ENCODE results near the gene XYLB.

The XYLB gene

DNA sequence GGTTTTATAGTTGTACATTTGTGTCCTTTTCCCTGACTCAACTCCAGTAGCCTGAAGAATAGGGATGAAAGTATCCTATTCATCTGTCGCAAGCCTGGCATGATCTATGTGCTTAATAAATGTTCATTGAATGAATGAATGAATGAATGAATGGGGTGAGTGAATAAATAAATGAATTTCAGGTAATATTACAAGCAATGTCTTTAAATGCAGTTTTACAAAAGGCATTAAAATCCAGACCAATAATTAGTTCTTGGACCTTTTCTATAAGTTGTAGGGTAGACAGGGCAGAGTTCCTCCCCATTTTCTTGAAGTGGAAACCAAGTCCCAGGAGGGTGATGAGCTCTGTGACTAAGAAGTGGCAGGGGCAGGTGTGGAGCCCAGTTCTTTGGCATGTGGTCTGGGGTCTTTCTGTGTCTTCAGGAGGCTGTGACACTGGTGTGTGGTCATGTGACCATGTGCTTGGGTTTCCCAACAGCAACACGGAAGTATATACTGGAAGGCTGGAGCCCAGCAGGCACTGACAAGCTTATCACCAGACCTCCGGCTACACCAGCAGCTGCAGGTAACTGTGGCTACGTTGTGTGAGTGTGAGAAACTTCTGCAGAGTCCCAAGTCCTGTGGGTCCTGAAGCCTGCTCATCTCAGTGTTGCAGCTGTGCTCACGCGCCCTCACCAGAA is 18.3 kb downstream of the XYLB start:
- DNase-seq (ENCODE audit: low spot score), result no peak

DNA sequence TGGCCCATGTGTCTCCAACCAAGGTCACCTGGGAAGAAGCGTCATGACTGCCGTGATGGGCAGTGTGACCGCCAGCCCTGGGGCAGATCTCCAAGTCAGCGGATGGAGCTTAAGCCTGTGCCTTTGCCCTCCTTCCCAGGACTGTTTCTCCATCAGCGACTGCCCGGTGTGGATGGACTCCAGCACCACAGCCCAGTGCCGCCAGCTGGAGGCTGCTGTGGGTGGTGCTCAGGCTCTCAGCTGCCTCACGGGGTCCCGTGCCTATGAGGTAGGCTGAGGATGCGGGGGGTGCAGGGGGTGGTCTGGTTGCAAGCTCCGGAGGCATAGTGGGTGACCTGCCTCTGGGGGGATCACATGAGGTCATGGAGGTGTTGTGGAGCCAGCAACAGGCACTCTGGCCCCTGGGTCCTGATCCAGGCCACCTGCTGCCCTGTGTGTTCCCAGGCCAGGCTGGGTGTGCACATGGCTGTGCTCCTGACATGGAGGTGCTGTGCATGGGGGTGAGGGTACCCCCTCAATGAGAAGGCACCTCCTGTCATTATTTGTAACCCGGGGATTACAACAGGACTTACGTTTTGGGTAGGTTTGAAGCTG is 19.0 kb downstream of the XYLB start:
- DNase-seq (ENCODE audit: low spot score), result no peak

DNA sequence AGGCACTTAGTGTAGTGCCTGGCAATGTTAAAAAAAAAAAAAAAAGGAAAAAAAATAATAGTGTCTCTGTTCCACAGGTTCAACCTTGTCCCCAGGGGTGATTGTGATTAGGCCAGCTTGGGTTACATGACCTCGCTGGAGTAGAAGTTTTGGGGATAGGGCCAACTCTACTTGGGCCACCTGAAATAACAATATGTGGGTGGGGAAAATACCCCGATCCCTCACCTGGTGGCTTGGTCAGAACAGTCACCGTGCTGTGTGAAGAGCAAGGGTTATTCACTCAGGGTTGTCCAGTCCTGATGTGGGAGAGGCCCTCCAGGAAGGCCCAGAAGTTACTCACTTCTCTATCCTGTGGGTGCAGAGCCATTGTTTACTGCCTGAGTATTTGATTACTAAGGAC is 19.5 kb downstream of the XYLB start:
- DNase-seq (ENCODE audit: low spot score), result no peak

DNA sequence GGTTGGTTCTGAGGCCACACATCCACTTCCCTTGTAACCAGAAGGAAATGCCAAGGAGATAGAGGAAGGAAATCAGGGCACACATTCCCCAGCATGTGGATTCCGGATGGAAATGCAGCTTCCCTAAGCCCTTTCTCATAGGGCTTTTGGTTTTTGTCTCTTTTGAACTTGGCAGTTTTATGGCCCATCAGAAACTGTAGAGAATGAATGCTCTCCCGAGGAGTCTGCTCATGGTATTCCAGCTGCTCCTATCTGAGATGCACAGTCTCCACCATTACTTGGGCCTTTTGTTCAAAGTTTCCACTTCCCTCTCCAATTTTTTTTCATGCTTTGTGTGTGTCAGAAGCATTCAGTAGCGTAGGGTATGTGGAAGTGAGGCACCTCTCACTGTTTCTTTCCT is 21.2 kb downstream of the XYLB start:
- no peak for DNase-seq (ENCODE audit: low spot score)

DNA sequence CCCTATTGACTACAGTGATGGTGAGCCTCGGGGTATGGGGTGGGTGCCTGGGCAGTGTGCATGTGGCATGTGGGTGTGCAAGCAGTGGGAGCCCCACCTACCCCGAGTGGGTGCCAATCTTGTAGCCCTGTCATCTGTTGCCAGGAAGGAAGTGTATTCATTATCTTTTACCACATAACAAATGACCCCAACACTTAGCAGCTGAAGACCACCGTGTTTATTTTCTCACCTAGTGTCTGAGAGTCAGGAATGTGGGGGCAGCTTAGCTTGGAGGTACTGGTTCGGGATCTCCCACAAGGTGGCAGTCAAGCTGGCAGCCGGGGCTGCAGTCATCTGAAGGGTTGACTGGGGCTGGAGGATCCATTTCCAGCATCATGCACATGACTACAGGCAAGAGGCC is 21.7 kb downstream of the XYLB start:
- no peak for DNase-seq (ENCODE audit: low spot score)

DNA sequence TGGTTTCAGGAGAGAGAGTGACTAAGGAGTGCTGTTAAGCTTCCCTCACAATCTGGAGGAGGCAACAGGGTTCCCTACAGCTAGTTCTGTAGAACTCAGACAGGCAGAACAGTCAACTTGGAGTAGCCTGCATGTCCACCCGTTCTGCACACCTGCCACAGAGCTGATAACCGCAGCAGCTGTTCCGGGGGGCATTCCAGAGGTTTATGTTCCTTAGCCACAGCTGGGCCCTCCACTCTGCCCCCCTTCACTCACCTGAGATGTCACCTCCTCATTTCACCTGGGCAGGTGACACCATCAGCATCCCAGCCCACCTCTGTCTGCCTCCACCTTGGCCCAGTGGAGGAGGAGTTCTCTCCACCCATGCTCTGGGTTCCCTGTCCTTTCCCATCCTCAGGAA is 22.6 kb downstream of the XYLB start:
- DNase-seq (ENCODE audit: low spot score), result no peak

DNA sequence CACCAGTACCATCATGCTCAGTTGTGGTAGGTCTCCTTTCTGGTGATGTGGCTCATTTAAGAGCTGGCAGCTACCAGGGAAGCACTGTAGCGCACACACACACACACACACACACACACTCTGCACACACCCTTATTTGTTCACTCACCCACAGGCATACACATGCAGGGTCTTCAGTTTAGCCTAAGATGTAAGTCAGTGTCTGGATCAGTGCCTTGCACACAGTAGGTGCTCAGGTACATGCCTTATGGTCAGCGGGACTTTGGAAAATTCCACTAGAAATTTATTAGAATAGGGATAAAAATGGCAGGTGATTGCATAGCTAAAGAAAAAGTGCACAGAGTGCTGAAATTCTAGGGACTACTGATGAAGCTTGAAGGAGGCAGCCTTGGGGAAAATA is 23.6 kb downstream of the XYLB start:
- no peak for DNase-seq (ENCODE audit: low spot score)

DNA sequence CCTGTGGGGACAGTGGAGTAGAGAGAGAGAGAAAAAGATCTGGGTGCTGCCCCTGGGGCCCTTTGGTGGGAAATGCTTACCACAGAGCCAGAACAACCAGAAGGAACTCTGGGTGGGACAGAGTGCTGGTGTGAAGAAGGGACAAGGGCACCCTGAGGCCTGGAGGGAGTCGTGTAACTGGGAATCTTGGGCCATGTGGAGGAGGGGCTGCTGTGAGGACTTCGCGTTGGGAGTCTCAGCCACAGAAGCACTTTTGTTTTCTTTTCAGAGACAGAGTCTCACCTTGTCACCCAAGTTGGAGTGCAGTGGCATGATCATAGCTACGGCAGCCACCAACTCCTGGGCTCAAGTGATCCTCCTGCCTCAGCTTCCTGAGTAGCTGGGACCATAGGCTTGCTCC is 24.3 kb downstream of the XYLB start:
- DNase-seq (ENCODE audit: low spot score), result no peak

DNA sequence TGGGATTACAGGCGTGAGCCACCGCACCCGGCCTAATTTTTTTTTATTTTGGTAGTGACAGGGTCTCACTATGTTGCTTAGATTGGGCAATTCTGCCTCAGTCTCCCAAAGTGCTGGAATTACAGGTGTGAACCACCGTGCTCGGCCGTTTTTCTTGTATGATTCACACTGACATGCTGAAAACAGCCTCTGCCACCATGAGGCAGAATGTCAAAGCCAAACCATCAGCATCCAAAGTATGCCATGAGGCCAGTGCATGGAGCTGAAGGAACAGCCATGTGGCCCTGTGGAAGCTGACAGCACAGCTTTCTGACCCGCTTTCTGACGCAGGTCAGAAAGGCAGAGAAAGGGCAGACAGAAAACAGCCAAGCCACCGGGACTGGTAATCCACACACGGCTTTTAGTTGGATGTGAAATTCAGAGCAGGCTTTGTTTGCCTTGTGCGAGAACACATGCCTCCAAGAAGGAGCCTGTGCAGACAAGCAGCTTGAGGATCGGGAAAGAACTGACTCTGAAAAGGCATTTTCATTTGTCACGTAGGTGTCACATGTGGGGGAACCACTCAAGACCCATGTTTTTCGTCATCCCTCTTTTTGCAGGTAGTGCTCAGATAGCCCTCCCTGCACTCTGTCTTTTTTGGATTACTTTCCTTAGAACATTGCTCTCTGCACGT is 25.1 kb downstream of the XYLB start:
- DNase-seq (ENCODE audit: low spot score), result no peak

DNA sequence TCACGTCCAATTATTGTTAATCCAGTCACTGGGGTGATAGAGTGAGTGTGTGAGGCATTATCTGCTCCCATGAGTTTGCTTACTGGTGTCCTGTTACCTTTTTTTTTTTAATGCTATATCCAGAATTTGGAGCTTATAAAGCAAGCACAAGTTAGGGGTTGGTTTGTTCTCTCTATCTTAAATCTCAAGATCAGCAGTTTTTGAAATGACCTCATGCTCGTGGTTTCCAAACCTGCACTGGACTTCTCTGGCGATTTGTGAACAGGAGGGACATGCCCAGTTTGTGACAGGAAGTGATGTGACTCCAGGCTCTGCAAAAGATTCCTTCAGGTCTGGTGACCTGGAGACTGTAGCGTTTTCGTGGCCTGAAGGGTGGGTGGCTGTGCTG is 25.6 kb downstream of the XYLB start:
- no peak for DNase-seq (ENCODE audit: low spot score)

DNA sequence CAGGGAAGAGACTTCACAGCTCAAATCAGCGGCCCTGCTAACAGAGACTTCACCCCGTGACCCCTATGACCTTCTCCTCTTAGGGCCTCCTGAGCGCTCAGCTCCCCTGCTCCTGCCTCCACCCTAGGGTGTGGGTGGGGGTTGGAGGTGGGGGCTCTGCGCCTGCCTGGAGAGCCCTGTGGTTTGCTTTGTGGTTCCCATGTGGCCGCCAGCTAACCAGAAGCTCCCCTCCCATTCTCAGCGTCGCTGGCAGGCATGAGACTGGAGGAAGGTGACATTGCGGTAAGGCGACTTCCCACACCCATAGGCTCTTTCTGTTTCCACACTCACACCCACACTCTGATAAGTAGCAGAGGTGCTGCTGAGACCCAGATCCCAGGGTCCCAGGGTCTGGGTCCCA is 27.6 kb downstream of the XYLB start:
- DNase-seq (ENCODE audit: low spot score), result no peak

DNA sequence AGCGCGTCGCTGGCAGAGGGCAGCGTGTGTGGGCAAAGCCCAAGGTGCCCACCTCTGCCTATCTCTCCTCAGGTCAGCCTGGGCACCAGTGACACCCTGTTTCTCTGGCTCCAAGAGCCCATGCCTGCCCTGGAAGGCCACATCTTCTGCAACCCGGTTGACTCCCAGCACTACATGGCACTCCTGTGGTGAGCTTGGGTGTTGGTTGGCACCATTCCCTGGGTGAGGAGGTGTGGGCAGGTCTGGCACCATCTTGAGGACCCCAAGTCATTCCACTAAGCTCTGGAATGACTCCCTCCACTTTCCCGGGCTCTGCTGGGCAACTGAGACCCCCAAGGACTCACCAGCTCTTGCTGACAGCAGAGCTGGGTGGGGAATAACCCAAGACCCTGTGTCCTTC is 28.5 kb downstream of the XYLB start:
- DNase-seq (ENCODE audit: low spot score), result no peak

DNA sequence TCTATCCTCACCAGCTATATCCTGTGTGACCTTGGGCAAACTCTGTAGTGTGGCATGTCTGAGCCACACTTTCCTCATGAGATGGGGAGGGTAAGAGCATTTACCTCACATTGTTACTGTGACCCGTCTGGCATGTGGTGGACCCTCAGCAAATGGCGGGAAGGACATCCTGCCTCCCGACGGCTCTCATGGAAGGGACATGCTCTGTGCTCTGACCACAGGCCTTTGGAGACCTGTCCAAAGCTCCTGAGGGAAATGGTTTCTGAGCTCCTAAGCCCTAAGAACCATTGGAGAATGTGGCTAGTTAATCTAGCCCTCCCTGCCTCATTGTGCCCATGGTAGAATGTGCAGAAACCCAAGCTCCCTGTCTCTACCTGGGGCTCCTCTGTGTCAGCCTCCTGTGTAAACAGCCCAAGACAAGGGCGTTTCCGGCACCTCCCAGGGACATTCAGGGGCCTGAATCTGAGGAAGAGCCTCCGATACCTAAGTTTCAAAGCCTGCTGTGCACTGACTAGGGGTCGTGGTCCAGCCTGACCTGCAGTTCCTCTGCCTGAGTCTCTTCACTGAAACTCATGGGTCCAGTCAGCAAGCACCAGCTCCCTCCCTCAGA is 29.0 kb downstream of the XYLB start:
- no peak for DNase-seq (ENCODE audit: low spot score)

DNA sequence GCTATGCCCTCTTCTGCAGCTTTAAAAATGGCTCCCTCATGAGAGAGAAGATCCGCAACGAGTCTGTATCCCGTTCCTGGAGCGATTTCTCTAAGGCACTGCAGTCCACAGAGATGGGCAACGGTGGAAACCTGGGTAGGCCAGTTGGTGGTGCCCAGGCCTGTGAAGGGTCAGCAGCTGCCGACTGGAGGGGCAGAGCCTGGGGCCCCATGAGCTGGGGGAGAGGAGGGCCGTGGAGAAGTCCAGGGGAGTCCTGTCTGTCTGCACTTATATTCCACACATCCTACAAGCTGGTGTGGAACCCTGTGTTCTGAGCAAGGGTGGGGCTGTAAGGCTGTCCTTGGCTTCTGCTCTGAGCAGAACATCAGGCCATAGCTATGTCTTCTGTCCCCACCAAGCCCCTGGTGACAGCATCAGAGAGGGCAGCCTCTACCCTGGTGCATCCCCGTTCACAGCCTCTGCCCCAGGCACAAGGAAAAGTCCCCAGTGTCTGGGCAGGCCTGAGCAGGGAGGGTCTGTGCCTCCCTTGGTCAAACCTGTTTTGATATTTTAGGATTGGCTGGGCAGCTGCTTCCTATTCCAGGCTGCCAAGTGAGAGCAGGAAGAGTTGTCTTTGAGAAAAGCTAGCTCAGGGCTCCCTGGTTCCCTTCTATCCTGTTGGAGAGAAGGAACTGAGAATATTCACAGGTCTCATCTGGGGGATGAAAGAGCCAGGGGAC is 29.7 kb downstream of the XYLB start:
- DNase-seq (ENCODE audit: low spot score), result no peak

DNA sequence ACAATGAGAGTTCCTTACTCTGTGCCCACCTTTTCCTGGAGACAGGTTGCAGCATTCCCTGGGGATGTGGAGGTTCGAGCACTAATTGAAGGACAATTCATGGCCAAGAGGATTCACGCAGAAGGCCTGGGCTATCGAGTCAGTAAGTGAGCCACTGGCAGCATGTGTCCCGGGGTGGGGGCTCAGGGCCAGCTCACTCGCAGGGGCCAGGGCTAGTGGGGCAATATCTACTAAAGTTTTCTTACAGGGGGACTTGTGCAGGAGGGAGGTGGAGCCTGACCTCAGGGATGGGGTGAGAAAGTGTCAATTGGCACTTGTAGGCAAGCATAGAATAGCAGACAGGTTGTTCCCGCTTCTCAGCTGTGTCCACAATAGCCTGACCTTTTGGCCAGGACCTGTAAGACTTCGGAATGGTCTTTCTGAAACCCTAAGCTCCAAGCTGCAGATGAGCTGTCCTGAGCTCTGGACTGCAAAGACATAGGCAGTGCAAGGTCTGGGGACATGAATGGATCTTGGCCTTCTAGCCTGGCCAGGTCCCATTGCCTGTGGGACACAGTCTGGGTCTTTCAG is 32.7 kb downstream of the XYLB start:
- no peak for DNase-seq (ENCODE audit: low spot score)

DNA sequence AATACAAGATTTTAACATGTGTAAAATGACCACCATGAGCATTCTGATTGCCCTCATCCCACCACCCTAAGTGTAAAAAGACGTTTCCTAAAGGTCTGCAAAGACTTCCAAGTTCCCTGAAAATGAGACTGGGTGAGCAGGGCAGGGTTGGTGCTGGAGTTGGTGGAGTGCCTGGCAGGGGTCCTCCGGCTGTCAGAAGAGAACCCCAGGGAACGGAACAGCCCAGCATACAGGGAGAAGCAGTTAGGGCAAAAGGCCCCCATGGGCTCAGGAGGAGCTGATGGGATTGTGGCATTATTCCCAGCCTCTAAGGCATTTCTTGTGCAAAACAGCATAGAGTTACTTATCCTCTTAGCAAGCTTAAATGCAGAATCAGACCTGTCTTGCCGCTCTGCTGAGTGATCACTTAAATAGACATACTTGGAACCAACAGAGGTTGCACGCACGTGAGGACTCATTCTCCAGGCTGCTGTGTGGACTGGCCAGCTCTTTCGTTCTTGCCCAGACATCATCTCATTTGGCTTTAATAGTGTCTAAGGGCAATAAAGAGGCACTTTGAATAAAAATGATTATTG is 36.0 kb downstream of the XYLB start:
- no peak for DNase-seq (ENCODE audit: low spot score)

DNA sequence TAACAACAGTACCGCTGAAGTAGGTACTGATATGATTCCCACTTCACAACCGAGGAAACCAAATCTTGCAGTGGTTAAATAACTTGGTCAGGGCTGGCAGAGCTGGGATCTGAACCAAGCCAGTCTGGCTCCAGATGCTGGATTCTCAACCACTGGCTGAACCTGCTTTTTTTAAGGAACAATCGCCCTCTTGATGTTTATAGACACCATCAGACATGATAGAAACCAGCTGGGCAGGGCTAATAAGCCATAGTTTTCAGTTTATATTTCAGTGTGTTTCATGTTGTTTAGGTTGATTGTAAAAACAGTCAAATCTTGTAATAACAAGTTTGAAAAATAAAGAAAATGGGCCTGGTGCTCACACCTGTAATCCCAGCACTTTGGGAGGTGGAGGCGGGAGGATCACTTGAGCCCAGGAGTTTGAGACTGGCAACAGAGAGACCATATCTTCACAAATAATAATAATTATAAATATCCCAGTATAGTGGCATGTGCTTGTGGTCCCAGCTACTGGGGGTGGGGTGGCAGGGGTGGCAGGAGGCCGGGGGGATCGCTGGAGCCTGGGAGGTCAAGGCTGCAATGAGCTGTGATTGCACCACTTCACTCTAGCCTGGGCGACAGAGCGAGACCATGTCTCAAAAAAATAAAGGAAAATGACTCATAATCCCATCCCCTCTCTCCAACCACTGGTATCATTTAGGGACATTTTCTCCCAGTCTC is 36.7 kb downstream of the XYLB start:
- no peak for DNase-seq (ENCODE audit: low spot score)

DNA sequence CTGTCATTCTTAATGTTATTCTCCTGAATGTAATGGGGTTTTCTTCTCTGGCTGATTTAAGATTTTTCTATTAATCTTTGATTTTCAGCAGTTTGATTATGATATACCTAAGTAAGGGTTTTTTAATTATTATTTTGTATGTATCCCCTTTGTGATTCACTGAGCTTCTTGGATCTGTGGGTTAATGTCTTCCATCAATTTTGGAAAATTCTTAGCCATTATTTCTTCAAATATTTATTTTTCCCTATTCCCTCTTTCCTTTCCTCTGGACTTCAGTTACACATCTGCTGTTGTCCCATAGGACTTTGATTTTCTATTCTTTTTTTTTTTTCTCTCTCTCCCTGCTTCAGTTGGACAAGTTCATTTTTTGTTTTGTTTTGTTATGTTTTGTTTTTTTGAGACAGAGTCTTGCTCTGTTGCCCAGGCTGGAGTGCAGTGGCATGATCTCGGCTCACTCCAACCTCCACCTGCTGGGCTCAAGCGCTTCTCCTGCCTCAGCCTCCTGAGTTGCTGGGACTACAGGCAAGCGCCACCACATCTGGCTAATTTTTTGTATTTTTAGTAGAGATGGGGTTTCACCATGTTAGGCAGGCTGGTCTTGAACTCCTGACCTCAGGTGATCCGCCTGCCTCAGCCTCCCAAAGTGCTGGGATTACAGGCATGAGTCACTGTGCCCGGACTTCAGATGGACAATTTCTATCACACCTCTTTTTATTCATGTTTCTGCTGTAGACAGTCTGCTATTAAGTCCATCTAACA is 40.6 kb downstream of the XYLB start:
- DNase-seq (ENCODE audit: low spot score), result no peak

DNA sequence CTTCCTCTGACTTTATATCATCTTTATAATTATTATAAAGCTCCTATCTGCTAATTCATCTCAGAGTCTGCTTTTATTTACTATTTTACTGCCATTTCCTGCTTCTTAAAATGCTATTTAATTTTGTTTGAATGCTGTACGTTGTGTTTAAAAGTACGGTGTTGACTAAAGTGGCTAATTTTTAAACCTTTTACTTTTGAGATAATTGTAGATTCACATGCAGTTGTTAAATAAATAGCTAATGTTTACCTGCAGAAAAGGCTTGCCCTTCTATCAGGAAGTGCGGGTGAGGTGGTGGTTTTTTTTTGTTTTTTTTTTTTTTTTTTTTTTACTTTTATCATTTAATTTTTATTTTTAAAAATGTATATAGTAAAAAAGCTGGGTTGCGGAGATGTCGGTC is 41.3 kb downstream of the XYLB start:
- DNase-seq (ENCODE audit: low spot score), result no peak

DNA sequence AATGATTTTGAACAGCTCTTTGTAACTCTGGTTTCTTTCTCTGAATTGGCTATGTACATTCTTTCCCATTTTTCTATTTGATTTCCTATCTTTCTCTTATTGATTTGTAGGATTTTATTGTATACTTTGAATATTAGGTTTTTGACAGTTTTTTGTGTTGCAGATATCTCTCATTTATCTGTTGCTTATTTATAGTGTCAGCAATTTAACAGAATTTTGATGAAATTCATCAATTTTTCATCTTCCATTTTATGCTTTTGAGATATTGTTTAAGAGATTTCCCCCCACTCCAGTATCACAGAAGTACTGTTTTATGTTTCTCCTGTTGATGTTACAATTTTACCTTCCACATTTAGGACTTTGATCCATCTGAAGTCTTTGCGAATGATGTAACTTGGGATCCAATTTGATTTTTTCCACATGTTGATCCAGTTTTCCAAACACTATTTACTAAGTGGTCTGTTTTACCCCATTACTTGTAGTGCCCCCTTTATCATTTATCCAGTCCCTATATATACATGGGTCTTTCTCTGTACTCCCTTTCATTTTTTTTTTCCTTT is 46.1 kb downstream of the XYLB start:
- DNase-seq (ENCODE audit: low spot score), result no peak
